DMS114 treated with DMSO at 0.1 percent for 48 hours (cell line): ENCODE measurements around the gene TTC28.
"Not testable (repeated sequence)": the region's sequence is repeated elsewhere in the genome, so short reads cannot be mapped to it uniquely, and the experiment has no call there.

Experiments used
- DNase-seq: peaks from one replicate; lab custom pipeline; 2025; ENCODE audit not compliant: unreplicated experiment; lab: John Stamatoyannopoulos, UW

TTC28 gene

DNA sequence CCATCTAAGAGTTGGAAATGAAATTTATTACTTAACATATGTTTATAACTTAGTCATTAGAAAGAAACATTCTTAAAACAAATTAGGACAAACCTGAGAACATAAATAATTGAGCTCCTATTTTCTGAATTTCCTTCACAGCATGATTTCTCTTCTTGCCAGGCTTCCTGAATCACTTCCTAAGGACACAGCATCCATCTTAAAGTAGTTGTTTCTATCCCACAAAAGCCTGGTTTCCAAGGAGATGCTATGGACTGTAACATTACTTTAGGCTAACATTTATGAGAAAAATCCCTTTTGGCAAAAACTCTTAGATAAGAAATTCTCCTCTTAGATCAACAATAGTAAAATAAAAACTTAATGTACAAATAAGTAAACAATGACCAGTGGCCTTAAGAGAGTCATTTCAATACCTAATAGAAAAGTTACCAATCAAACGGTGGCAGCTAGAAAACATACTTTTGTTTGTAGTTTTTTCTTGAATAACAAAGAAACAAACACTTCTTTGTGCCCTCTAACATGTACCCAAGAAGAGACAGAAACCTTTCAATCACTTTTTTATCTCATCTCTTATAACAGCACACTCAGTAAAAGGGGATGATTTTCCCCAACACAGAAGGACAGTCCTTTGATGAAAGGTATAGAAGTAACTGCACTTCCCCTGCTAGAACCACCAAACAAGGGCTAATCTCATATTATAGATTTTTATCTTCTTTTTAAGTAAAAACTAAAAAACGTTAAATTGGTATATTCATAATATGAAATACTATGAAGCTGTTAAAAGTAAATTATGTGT, 74.5 kb downstream of the TTC28 start:
- no peak for DNase-seq

- DNase-seq: no peak
Observed at GRCh38 chr22:28601915-28602314, 77.7 kb downstream of the TTC28 start.

DNA sequence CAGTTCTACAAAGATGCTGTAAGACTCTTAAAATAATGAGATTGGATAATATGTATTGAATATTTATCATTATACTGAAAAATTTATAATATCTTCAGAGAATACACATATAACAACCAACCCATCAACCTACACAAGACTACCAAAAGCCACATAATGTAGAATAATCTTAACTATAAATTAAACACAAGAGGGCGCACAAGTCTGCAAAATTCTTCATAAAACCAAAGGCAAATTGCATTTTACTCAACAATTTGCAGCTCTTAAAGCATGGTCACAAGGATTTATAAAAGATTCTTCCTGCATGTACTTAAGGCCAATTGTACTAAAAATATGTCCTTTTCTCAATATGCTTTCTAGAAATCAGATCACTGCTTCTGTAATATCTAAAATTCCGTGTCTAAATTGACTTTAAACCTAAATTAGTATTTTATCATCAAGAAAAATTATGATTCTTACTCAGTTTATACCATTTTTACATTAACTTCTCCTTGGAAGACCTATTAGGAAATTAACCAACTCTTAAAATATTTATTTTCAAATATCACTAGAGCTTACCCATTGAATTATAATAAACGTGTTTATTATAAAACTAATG, 79.0 kb downstream of the TTC28 start:
- DNase-seq: peak; percentile 59

- DNase-seq: no peak
Observed at GRCh38 chr22:28599693-28600092, 79.9 kb downstream of the TTC28 start.

GRCh38 chr22:28597665-28598064, 82.0 kb downstream of the TTC28 start:
- DNase-seq: no peak

DNA sequence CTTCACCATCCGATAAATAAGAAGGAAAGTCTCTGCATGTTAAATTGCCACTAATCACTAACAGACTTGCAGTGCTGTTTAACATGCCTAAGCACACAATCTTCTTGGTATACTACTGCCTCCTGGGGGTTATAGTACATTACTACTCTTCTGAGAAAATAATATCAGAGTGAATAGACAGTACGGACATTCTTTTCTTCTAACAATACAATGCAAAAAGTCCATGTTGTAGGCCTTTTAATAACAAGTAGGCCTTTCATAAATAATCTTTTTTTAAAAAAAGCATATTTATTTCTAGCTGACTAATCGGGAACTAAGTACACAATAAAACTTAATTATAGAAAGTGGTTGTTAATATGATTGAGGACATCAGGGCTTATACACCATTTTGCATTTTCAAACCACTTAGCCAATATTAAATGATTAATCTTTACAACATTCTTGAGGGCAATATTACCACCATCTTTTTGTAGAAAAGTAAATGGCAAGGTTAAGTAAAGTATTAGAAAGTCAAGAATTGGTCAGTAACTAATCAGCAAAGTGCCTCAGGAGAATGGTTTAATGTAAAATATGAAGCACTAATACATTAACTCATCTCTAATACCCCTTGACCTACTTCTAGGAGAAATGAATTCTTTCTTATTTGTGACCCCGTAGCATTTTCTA, 84.7 kb downstream of the TTC28 start:
- DNase-seq: peak; percentile 79

GRCh38 chr22:28594076-28594796, 85.4 kb downstream of the TTC28 start:
- DNase-seq: no peak

DNA sequence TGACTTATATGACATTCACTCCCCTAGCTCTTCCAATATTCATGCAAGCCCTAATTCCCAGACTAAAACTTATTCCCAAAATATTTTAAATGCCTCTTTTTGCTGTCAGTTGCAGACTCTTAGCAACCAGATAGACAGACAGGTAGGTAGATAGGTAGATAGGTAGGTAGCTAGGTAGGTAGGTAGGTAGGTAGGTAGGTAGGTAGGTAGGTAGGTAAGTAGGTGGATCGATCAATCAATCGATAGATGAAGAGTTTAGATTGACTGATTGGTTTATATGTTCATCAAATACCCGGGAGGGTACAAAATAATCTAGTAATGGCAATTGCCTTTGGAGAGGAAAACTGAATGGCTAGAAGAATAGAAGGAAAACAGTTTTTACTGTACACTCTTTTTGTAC, 86.3 kb downstream of the TTC28 start:
- no peak for DNase-seq

- no peak for DNase-seq
Observed at GRCh38 chr22:28589102-28589750, 90.4 kb downstream of the TTC28 start.

- no peak for DNase-seq
Observed at GRCh38 chr22:28585324-28585723, 94.3 kb downstream of the TTC28 start.

GRCh38 chr22:28582806-28583205, 96.8 kb downstream of the TTC28 start:
- DNase-seq: no peak

DNA sequence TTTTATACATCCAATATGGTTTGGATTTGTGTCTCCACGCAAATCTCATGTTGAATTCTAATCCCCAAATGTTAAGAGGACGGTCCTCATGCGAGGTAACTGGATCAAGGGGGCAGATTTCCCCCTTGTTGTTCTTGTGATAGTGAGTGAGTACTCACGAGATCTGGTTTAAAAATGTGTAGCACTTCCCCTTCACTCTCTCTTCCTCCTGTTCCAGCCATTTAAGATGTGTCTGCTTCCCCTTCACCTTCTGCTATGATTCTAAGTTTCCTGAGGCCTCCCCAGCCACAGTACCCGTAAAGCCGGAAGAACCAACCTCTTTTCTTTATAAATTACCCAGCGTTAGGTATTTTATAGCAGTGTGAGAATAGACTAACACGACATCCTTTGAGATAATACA, 98.6 kb downstream of the TTC28 start:
- no peak for DNase-seq

GRCh38 chr22:28576162-28576561, 103.5 kb downstream of the TTC28 start:
- DNase-seq: no peak

DNA sequence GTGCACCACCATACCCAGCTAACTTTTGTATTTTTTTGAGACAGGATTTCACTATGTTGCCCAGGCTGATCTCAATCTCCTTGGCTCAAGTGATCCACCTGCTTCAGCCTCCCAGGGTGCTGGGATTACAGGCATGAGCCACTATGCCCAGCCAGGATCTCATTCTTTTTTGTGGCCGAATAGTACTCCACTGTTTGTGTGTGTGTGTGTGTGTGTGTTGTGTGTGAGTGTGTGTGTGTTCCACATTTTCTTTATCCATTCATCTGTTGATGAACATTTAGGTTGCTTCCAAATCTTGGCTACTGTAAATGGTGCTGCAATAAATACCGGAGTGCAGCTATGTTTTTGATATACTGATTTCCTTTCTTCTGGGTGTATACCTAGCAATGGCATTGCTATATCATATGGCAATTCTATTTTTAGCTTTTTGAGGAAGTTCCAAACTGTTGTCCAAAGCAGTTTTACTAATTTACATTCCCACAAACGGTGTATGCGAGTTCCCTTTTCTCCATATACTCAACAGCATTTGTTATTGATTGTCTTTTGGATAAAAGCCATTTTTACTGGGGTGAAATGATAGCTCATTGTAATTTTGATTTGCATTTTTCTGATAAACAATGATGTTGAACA, 105.4 kb downstream of the TTC28 start:
- DNase-seq: no peak

DNA sequence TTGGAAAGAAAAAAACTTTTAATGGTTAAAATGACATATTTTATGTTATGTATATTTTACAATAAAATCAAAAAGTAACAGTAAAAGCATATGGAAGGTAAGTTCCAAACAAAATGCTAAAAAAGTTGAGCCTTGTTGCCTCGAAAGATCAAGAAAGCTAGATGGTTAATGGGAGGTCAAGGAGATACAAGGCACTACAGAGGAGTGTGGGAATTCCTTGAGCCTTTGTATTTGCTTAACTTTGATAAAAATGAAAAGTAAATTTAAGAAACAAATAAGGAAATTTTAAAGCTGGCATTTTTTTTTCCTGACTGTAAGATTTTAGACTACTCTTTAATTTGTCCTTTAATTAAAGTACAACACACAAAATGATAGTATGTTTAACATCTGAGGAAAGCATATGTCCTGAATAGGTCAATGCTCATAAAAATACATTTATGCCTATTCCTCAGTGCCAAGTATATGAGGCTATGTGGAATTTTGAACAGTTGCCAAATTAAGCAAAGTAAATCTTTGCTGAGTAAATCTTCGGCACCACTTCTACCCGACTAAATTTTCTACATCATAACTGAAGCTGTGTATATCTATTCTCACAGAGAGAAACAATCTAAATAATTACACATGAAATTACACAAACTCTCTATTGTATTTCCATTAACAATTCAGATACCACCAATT, 108.8 kb downstream of the TTC28 start:
- DNase-seq: no peak

- DNase-seq: not testable (repeated sequence)
Observed at GRCh38 chr22:28568974-28569373, 110.7 kb downstream of the TTC28 start.

- no peak for DNase-seq
Observed at GRCh38 chr22:28568099-28568498, 111.5 kb downstream of the TTC28 start.

- DNase-seq: not testable (repeated sequence)
Observed at GRCh38 chr22:28566920-28567499, 112.6 kb downstream of the TTC28 start.

- DNase-seq: no peak
Observed at GRCh38 chr22:28563636-28564035, 116.0 kb downstream of the TTC28 start.

DNA sequence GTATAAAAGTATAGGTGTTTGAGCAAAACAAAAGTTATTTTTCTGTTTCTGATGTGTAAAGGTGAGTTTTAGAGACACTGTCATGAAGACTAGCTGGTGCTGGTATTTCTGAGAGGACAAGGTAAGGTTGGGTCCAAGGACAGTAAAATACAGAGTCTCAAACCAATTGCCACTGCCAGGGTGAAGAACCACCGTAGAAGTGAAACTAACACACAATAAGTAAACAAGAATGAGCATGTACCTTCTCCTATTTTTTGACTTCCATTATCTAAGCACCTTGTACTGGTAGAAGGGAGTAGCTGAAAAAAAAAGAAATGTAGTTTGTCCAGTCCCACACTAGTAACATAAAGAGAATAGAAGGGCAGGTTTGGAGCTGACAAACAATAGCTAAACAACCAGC, 117.3 kb downstream of the TTC28 start:
- DNase-seq: no peak
